IMR-90 (cell line): Measurements from ENCODE around the gene FCHSD2. TPM values are rescaled to one million over a fixed set of nuclear protein-coding genes. Genes with fewer than 3 reads are reported as not detected.

Experiments used
- ATAC-seq: fragments of 200-7000 bp; cut with Tn5 transposase; 2 replicates; pipeline ENCODE4 v1.9.1; 2020; ENCODE audit warnings: low read depth, mild to moderate bottlenecking, moderate library complexity
- BruUV-seq: library from RNA; stranded (reverse); fragments of 400-500 nt; replicated peaks from 2 replicates; lab custom pipeline; 2021; lab: Mats Ljungman, UMichigan
- CTCF ChIA-PET: fragments of 300-600 bp; formaldehyde crosslinking; extraction: SDS; loops from one replicate; lab custom pipeline; 2021; ENCODE audit warnings: antibody characterized with exemption; lab: Yijun Ruan, JAX
- POLR2A ChIA-PET: fragments of 300-600 bp; sonication (Branson Sonifier 250); formaldehyde crosslinking; loops from one replicate; lab custom pipeline; 2022; ENCODE audit warnings: antibody characterized with exemption; ENCODE audit not compliant: unreplicated experiment; lab: Charles Lee
- DNase-seq: peaks from one replicate; pipeline ENCODE4 v3.0.0; 2013
- H2AFZ ChIP-seq: replicated peaks from 2 replicates; pipeline ENCODE3; 2013; ENCODE audit warnings: low read length, mild to moderate bottlenecking; ENCODE audit not compliant: poor library complexity
- H2AK5ac ChIP-seq: 2 replicates; pipeline ENCODE4 v1.6.1; 2013; ENCODE audit warnings: low read depth, low read length, inconsistent platforms
- H2AK9ac ChIP-seq: replicated peaks from 2 replicates; pipeline ENCODE3; 2013; ENCODE audit warnings: mild to moderate bottlenecking, low read depth, low read length, moderate library complexity; ENCODE audit not compliant: poor library complexity
- H2BK120ac ChIP-seq: 2 replicates; pipeline ENCODE4 v1.6.1; 2013; ENCODE audit warnings: low read depth, low read length, inconsistent platforms
- H2BK15ac ChIP-seq: 3 replicates; pipeline ENCODE4 v1.6.1; 2013; ENCODE audit warnings: low read depth, low read length, inconsistent platforms
- H2BK20ac ChIP-seq: 2 replicates; pipeline ENCODE4 v1.6.1; 2013; ENCODE audit warnings: low read depth, mild to moderate bottlenecking, inconsistent platforms, low read length, moderate library complexity
- H2BK5ac ChIP-seq: 2 replicates; pipeline ENCODE4 v1.6.1; 2013; ENCODE audit warnings: mild to moderate bottlenecking, low read depth, low read length, inconsistent platforms; ENCODE audit not compliant: poor library complexity, severe bottlenecking
- H3K14ac ChIP-seq: replicated peaks from 2 replicates; pipeline ENCODE4 v1.6.1; 2013; ENCODE audit warnings: low read depth, low read length, inconsistent platforms
- H3K18ac ChIP-seq: 2 replicates; pipeline ENCODE4 v1.6.1; 2013; ENCODE audit warnings: low read depth, low read length, control low read depth
- H3K23ac ChIP-seq: 2 replicates; pipeline ENCODE4 v1.6.1; 2013; ENCODE audit warnings: low read depth, low read length, inconsistent platforms
- H3K27ac ChIP-seq: 2 replicates; pipeline ENCODE4 v1.5.1; 2013; ENCODE audit warnings: mild to moderate bottlenecking, control low read depth, low read length; ENCODE audit not compliant: insufficient read depth
- H3K27me3 ChIP-seq: 2 replicates; pipeline ENCODE4 v1.6.1; 2013; ENCODE audit warnings: low read length; ENCODE audit not compliant: control insufficient read depth, insufficient read depth
- H3K36me3 ChIP-seq: 2 replicates; pipeline ENCODE4 v1.6.1; 2013; ENCODE audit warnings: low read length, mixed read lengths; ENCODE audit not compliant: control insufficient read depth, insufficient read depth
- H3K4ac ChIP-seq: 2 replicates; pipeline ENCODE4 v1.6.1; 2013; ENCODE audit warnings: low read depth, low read length, inconsistent platforms
- H3K4me1 ChIP-seq: 2 replicates; pipeline ENCODE4 v1.6.1; 2013; ENCODE audit warnings: low read length, mixed read lengths; ENCODE audit not compliant: control insufficient read depth, insufficient read depth
- H3K4me2 ChIP-seq: 2 replicates; pipeline ENCODE4 v1.6.1; 2013; ENCODE audit warnings: low read depth, mild to moderate bottlenecking, control low read depth, low read length, moderate library complexity
- H3K4me3 ChIP-seq: 2 replicates; pipeline ENCODE4 v1.5.1; 2013; ENCODE audit warnings: low read depth, mild to moderate bottlenecking, control low read depth, low read length, moderate library complexity; ENCODE audit not compliant: insufficient read depth
- H3K56ac ChIP-seq: 2 replicates; pipeline ENCODE4 v1.6.1; 2013; ENCODE audit warnings: low read length, inconsistent platforms; ENCODE audit not compliant: insufficient read depth; ENCODE audit errors: extremely low read depth
- H3K79me1 ChIP-seq, 2 experiments: 2 replicates each; pipeline ENCODE4 v1.6.1; 2013; ENCODE audit warnings: low read length in 2 of 2, inconsistent platforms in 1 of 2, low read depth in 1 of 2
- H3K9ac ChIP-seq: 2 replicates; pipeline ENCODE4 v1.6.1; 2013; ENCODE audit warnings: low read depth, low read length, control low read depth
- H3K9me1 ChIP-seq: 2 replicates; pipeline ENCODE4 v1.6.1; 2013; ENCODE audit warnings: low read length, inconsistent platforms; ENCODE audit not compliant: insufficient read depth
- H3K9me3 ChIP-seq: 2 replicates; pipeline ENCODE4 v1.6.1; 2013; ENCODE audit warnings: low read length; ENCODE audit not compliant: control insufficient read depth, insufficient read depth
- H4K20me1 ChIP-seq: 2 replicates; pipeline ENCODE4 v1.6.1; 2013; ENCODE audit warnings: low read length, inconsistent platforms; ENCODE audit not compliant: insufficient read depth
- H4K5ac ChIP-seq: 2 replicates; pipeline ENCODE4 v1.6.1; 2013; ENCODE audit warnings: mild to moderate bottlenecking, low read depth, low read length, control low read depth
- H4K8ac ChIP-seq, 2 experiments: 2 replicates each; pipeline ENCODE4 v1.6.1; 2013; ENCODE audit warnings: low read depth in 2 of 2, low read length in 2 of 2, control low read depth in 1 of 2, inconsistent platforms in 1 of 2
- H4K91ac ChIP-seq: 2 replicates; pipeline ENCODE4 v1.6.1; 2013; ENCODE audit warnings: low read depth, low read length, inconsistent platforms; ENCODE audit not compliant: insufficient read depth
- CEBPB ChIP-seq: IDR thresholded peaks from 2 replicates; pipeline ENCODE4 v1.6.1; 2012; ENCODE audit warnings: low read depth, low read length, improper control_type of control experiment
- POLR2A ChIP-seq: IDR thresholded peaks from 2 replicates; pipeline ENCODE4 v1.6.1; 2012; ENCODE audit warnings: mild to moderate bottlenecking, low read depth, low read length
- RAD21 ChIP-seq: IDR thresholded peaks from 2 replicates; pipeline ENCODE4 v1.6.1; 2012; ENCODE audit warnings: low read length, improper control_type of control experiment
- WGBS, 2 experiments: methylation state at CpG; one replicate each; pipeline versions ENCODE4 v1.1.5 to v1.1.7; 2013; ENCODE audit warnings: missing lambda C conversion rate in 2 of 2; ENCODE audit not compliant: insufficient read length in 1 of 2; ENCODE audit errors: extremely low coverage in 2 of 2; 5-methylcytosine and 5-hydroxymethylcytosine counted together
- dilution Hi-C: fragments of 300-500 bp; cut with HindIII; formaldehyde crosslinking; loops from one replicate; pipeline ENCODE4 v1.14.3; 2018; ENCODE audit warnings: low sequenced_read_pairs; ENCODE audit not compliant: unreplicated experiment
- in situ Hi-C: fragments of 300-500 bp; cut with MboI; formaldehyde crosslinking; loops from 3 replicates; pipeline ENCODE4 v1.14.3; 2019; ENCODE audit warnings: low sequenced_read_pairs, inconsistent platforms, mixed read lengths
- intact Hi-C: fragments of 100-400 bp; cut with micrococcal nuclease; formaldehyde crosslinking; loops from 2 replicates; pipeline ENCODE4 v1.10.0; 2022
- polyA plus RNA-seq, 3 experiments: library from polyadenylated mRNA; depleted of rRNA; stranded (reverse); fragments of >200 nt; gene quantifications; 2 replicates each; pipeline ENCODE4 v1.2.3, GENCODE V29; 2012; ENCODE audit warnings: low replicate concordance in 1 of 3
- total RNA-seq: library from RNA; depleted of rRNA; stranded (reverse); fragments of >200 nt; gene quantifications from 2 replicates; pipeline ENCODE4 v1.2.3, GENCODE V29; 2012

Gene FCHSD2
- total and polyA plus RNA-seq, 2 of the 4 experiments (the other 2 are of a cell fraction): 5.9 to 18.7 TPM

- Histone ChIP-seq H2AK5ac (peak overlapping the region; percentile 52; the same call in 1 of the 2 replicates), H2AFZ (no peak overlapping the region), H2BK120ac (no peak overlapping the region), H3K36me3 (no peaks in the 10 kb centered on the region; the same call in 1 of the 2 replicates), H4K20me1 (peaks cover 18% of the 10 kb centered on the region; the same call in 1 of the 2 replicates), H3K14ac (no peak overlapping the region), H3K56ac (no peak overlapping the region), H3K9ac (no peak overlapping the region), H3K23ac (peak overlapping the region; percentile 79; the same call in 1 of the 2 replicates), H3K9me3 (no peaks in the 10 kb centered on the region), H4K8ac (peak overlapping the region in 1 of 2 experiments; percentile 46; a peak in 1 of 4 replicates), H4K5ac (no peak overlapping the region), H3K4me2 (no peak overlapping the region), H2BK20ac (no peak overlapping the region), H4K91ac (peak overlapping the region; percentile 41; the same call in 1 of the 2 replicates), H3K27me3 (no peaks in the 10 kb centered on the region), H3K9me1 (peaks cover 6% of the 10 kb centered on the region), H3K27ac (no peak overlapping the region), H2BK15ac (no peak overlapping the region), H3K18ac (no peak overlapping the region), H3K79me1 (peaks cover 13 to 54% of the 10 kb centered on the region in 2 experiments; a peak in 3 of 4 replicates), H3K4ac (peak overlapping the region; percentile 41; the same call in 1 of the 2 replicates), H3K4me3 (no peak overlapping the region), H2AK9ac (no peak overlapping the region), H3K4me1 (peaks cover 6% of the 10 kb centered on the region), H2BK5ac (peak overlapping the region; percentile 38)
- WGBS, 2 experiments: no CpG with 5 or more reads among the region's 1 CpG
- ATAC-seq (peak; percentile 54), DNase-seq (peak; percentile 53)
- ChIA-PET CTCF (no interaction called here), POLR2A (no interaction called here)
- intact Hi-C loops (no loop called here), in situ Hi-C loops (no loop called here), dilution Hi-C loops (no loop called here)
- BruUV-seq: no TSS peak
- TF ChIP-seq POLR2A: no peak
- peak; percentile 88 for TF ChIP-seq CEBPB
- no peak for TF ChIP-seq RAD21
These were observed 54.4 kb downstream of the FCHSD2 start for GRCh38 chr11:73087730-73088129.
